Measurements from ENCODE around the gene ZDHHC12.

DNA sequence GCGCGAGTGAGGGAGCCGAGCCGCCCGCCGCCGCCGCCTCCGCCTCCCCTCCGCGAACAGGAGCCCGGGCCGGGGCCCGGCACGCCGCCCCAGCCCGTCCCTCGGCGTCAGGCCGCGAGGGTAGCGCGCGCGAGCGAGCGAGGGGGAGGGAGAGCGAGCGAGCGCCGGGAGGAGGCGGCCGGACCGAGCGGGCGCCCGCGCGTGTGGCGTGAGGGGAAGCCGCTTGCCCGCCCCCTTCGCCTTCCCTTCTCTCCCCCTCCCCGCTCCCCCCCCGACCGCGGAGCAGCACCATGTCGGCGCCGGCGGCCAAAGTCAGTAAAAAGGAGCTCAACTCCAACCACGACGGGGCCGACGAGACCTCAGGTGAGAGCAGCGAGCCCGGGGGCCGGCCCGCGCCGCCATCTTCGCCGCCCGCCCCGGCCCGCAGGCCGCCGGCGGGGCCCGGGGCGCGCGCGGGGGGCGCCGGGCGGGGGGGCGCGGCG is 34.6 kb downstream of the ZDHHC12 start:
- no peak for TF ChIP-seq EZH2 (IDR thresholded peaks at IDR 0.05; ENCODE audit: borderline replicate concordance, low read depth, low read length, poor library complexity, severe bottlenecking)
- TF ChIP-seq, protein P1, sequence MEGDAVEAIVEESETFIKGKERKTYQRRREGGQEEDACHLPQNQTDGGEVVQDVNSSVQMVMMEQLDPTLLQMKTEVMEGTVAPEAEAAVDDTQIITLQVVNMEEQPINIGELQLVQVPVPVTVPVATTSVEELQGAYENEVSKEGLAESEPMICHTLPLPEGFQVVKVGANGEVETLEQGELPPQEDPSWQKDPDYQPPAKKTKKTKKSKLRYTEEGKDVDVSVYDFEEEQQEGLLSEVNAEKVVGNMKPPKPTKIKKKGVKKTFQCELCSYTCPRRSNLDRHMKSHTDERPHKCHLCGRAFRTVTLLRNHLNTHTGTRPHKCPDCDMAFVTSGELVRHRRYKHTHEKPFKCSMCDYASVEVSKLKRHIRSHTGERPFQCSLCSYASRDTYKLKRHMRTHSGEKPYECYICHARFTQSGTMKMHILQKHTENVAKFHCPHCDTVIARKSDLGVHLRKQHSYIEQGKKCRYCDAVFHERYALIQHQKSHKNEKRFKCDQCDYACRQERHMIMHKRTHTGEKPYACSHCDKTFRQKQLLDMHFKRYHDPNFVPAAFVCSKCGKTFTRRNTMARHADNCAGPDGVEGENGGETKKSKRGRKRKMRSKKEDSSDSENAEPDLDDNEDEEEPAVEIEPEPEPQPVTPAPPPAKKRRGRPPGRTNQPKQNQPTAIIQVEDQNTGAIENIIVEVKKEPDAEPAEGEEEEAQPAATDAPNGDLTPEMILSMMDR (conservative IDR thresholded peaks at IDR 0.05; ENCODE audit: low read depth, low read length): no peak

Data from A673 (cell line).